AML-193 (cell line): ENCODE results near the gene TMEM98.
"Not testable (repeated sequence)": the region's sequence is repeated elsewhere in the genome, so short reads cannot be mapped to it uniquely, and the experiment has no call there.

Source experiments
- DNase-seq, 2 experiments: peaks; one replicate each; lab custom pipeline; 2025; lab: John Stamatoyannopoulos, UW

The TMEM98 gene

DNA sequence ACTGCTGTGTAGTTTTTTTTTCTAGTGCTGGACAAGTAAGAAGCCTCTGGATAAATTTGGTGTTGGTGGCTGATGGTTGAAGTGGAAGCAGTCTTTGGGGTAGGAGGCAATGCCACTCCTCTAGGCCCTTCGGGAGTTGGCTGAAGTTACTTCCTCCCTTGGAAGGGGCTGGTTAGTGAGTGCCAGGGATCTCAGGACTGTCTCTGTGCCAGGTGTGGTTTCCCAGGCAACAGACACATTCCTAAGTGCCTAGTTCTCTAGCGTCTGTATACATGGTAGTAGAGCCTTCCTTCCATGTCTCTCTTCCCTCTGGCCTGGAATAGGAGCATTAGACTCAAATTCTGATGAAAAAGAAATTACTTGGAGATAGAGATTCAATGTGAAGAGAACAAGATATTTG is 15.3 kb downstream of the TMEM98 start:
- no peak for DNase-seq

DNA sequence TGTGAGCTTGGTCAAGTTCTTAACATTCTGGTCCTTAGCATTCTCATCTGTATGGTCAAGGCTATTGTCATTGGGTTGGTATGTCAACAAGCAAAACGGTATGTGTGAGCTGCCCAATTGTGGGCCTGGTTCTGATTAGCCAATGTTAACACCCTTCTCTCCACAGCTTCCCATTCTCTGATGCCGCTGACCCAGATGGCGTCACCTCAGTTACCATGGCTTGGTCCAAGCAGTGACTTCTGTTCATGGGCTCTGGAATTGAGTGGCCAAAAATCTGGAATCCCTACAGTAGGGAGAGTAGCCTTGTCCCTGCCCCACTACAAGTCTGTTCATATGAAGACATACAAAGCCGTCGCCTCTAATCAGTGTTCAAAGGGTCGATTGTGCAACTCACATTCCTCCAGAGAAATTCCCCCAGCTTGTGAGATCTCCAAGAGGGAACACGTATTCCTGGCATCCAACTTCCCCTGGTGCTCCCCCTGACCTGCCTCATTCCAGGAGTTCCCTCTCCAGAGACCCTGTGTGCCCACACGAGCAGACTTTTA is 15.8 kb downstream of the TMEM98 start:
- no peak for DNase-seq

DNA sequence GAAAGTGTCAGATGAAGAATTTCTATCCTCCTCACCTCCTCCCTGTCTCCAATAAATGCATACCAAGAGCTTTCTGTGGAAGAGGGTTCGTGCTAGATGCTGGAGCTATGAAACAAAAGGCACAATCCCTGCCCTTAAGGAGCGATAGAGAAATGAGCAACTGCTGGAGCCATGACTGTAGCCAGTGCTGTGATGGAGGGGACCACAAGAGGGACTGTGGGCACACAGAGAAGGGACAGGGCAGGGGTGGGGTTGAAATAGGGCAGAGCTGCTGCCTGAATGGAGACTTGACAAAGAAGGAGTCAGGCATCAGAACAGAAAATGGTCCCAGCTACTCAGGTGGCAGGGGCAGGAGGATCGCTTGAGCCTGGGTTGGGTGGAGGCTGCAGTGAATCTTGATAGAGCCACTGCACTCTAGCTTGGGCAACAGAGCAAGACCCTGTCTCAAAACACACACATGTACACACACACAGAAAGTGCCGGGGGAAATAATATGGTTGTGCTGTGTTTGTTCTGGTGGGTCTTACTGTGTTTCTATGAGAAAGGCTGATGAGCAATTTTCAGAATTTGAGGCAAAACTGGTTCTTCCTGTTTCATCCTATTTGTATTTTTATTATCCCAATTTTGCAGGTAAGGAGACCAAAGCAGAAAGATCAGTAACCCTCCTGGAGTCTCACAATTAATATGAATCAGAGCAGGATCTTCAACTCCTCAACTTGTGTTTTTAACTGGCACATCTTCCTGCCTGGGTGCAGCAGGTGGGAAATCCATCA is 16.5 kb downstream of the TMEM98 start:
- DNase-seq, result no peak

DNA sequence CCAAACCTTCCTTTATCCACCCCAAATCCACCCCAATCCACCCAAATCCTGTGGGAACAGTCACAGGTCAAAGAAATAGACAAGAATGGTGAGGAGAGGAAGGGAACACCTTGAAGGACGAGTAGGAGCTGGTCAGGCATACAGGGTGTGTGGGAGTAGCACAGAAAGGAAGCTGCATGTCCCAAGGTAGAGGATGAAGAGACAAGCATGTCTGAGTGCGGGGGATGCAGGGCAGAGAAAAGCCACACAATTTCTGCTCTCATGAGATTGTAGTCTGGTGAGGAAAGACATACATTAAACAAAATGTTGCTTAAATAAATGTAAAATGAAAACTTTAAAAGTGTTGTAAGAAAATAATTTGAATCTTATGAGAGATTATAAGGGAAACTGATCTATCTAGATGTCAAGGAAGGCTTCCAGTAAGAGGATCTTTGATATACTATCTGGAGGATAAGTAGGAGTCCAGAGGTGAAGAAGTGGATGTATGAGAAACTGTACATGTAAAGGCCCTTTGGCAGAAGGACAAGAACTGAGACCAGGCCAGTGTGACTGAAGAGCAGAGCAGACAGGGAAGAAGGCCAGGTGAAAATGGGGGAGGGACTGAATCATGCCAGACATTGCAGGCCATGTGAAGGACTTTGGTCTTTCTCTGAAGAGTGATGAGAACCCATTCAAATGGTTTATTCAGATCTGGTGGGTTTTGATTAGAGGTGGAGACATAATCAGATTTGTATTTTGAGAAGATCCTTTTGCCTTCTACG is 18.6 kb downstream of the TMEM98 start:
- DNase-seq, result no peak

DNA sequence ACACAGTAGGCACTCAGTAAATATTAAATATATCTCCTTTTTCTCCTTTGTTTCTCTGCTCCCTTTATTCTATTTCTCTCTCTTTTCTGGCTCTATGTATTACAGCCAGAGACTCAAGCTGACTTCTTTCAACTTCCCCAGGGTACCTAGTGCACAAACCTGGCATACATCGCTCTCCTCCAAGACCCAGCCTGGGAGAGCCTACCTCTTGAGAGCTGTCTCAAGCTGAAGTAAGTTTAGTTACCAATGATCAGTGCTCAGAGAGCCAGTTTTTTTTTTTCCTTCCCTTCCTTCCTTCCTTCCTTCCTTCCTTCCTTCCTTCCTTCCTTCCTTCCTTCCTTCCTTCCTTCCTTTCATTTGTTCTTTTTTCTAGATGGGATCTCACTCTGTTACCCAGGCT is 19.8 kb downstream of the TMEM98 start:
- DNase-seq, result no peak

- no peak for DNase-seq
These were observed 21.2 kb downstream of the TMEM98 start for GRCh38 chr17:32949181-32949580.

DNA sequence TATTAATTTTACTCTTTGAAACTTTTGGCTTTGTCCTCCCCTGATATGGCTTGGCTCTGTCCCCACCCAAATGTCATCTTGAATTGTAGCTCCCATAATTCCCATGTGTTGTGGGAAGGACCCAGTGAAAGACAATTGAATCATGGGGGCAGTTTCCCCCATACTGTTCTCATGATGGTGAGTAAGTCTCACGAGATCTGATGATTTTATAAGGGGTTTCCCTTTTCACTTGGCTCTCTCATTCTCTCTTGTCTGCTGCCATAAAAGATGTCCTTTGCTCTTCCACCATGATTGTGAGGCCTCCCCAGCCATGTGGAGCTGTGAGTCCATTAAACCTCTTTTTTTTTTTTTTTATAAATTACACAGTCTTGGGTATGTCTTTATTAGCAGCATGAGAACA is 24.5 kb downstream of the TMEM98 start:
- DNase-seq, result not testable (repeated sequence)

DNA sequence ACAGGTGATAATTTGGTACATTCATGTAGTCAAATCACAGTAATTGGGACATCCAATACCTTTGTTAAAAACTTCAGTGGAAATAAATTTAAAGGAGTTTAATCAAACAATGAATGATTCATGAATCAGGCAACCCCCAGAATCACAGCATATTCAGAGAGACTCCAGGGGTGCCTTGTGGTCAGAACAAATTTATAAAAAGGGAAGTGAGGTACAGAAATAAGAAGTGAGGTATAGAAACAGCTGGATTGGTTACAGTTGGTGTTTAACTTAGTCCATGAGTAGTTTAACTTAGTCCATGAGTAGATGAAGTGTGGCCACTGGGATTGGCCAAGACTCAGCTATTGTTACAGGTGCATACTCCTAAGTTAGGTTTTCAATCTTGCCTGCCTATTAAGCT is 25.1 kb downstream of the TMEM98 start:
- DNase-seq, result no peak

DNA sequence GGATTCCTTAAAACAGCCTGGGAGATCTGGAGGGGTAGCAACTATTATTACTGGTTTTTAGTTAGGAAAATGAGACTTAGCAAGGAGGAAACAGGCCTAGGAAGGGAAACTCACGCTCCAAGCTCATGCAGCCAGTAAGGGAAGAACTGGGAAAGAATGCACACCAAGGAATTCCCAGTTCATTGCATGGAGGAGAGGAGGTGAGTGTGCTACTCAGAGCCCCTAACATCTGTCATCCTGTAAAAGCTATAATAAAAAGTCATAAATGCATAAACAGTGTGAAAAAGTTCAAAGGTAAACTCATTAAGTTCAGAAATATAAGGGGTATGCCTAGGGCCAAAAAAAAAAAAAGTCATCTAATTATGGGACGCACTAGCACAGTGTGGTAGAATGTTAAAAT is 25.9 kb downstream of the TMEM98 start:
- DNase-seq, result no peak

DNA sequence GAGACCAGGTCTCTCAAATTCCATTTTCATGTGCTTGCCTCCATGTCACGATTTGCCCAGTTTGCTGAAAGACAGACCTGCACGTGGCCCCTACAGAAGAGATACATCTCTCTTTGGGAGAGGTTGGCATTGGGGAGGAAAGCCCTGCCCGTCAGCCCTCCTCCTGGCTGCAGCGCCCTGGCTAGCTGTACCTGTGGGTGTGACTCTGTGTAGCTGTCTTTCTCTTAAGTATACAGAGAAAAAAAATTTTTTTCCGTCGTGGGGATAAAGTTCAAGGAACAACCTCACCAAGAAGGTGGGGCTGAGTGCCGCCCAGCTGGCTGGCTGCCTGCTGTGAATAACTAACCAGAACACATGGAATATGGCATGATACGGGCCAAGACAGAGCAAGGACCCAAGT is 26.5 kb downstream of the TMEM98 start:
- no peak for DNase-seq

DNA sequence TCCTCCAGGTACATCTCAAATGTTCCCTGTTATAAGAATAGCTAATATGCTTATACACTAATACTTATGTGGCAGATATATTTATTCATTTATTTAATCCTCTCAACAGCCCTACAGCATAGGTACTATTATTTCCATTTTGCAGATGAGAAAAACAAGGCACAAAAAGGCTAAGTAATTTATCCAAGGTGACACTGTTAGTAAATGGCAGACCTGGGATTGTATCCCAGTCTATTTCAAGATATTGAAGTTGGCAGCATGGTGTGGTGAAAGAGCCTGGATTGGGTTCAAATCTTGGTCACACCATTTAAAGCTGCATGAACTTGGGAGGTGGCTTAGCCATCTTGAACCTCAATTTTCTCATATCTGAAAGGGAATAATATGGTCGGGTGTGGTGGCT is 27.2 kb downstream of the TMEM98 start:
- DNase-seq, result no peak

GRCh38 chr17:32956240-32956970 is 28.5 kb downstream of the TMEM98 start:
- no peak for DNase-seq

GRCh38 chr17:32958418-32958817 is 30.5 kb downstream of the TMEM98 start:
- DNase-seq, result no peak

DNA sequence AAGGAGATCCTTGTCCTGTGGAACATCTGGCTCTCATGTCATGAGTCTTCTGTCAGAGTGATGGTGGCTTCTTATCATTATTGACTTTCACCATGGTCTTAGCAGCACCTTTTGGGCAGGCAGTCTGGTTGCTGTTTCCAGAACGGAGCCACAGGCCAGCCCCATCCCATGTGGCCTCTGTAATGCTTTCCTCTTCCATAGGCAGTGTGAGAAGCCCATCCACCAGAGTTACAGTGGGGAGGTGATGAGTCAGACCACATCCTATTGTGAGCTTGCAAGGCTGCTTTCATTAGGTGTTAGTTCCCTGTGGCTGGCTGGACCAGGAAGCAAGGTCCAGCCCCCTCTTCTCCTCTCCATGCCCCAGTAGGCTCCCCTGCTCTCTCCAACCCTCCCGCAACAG is 32.9 kb downstream of the TMEM98 start:
- peak; percentile 1 to 13 for DNase-seq

DNA sequence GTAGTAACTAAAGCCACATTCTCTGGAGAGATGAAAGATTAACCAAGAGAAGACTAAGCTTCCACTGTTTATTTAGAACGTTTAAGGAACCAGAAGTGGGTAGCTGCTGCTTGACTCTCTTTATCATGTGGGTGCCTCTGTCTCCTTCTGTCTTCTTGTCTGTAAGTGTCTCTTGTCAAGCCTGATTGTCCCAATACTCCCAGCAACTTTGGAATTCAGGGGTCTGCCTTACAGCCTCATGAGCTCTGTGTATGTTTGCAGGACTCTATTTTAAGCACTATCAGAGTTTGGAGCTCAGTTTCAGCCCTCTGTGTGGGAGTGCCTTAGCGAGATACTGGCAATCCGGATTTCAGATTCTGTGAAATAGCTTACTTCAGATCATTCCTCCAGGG is 34.4 kb downstream of the TMEM98 start:
- DNase-seq, result no peak

- no peak for DNase-seq
These were observed 36.6 kb downstream of the TMEM98 start for GRCh38 chr17:32964541-32964940.

DNA sequence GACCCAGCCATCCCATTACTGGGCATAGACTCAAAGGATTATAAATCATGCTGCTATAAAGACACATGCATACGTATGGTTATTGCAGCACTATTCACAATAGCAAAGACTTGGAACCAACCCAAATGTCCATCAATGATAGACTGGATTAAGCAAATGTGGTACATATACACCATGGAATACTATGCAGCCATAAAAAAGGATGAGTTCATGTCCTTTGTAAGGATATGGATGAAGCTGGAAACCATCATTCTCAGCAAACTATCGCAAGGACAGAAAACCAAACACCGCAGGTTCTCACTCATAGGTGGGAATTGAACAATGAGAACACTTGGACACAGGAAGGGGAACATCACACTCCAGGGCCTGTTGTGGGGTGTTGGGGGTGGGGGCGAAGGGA is 41.3 kb downstream of the TMEM98 start:
- not testable (repeated sequence) for DNase-seq

DNA sequence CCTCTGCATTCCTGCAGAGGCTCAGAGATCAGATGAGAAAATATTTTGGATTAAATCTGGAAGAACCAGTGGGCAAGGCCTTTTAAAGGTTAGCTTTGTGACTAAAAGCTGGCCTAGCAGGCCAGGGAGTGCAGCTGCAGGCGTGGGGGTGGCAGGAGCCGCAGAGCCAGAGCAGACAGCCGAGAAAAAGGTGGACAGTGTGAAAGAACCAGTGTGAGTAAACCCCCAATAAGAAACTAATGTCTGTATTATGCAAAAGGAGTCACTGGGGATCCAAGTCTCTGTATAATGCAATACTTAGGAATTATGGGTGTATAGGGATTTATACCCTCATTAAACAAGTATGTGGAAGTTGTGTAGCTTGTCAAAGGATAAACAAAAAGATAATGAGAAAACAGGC is 42.3 kb downstream of the TMEM98 start:
- no peak for DNase-seq

DNA sequence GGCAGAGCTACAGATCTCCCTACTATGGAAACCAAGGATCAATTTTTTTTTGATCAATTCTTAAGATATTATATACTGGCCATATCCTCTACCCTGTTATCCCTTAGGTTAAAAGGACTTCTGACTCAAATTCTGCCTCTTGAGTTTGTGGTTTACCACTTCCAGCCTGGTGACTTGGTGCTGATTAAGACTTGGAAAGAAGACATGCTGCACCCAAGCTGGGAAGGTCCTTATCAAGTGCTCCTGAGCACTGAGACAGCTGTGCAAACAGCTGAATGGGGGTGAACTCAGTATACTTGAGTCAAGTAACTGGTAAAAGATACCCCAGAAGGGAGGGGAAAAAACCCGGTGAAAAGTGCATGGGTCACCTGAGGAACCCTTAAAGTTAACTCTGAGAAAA is 43.2 kb downstream of the TMEM98 start:
- no peak for DNase-seq

GRCh38 chr17:32976131-32976530 is 48.2 kb downstream of the TMEM98 start:
- no peak for DNase-seq

GRCh38 chr17:32976605-32977004 is 48.7 kb downstream of the TMEM98 start:
- no peak for DNase-seq

GRCh38 chr17:32980230-32980629 is 52.3 kb downstream of the TMEM98 start:
- no peak for DNase-seq

GRCh38 chr17:32981611-32982010 is 53.7 kb downstream of the TMEM98 start:
- not testable (repeated sequence) for DNase-seq
